DND-41 (cell line): ENCODE measurements around the gene LHX5.

Source experiments
- ATAC-seq: fragments of 200-7000 bp; cut with Tn5 transposase; 3 replicates; pipeline ENCODE4 v1.9.1; 2021; ENCODE audit warnings: low read depth; ENCODE audit not compliant: insufficient read depth
- DNase-seq: peaks from one replicate; pipeline ENCODE4 v3.0.0-alpha.2; 2020
- H2AFZ ChIP-seq: 2 replicates; pipeline ENCODE4 v1.6.0; 2012; ENCODE audit warnings: low read depth, low read length
- H3K27ac ChIP-seq: 2 replicates; pipeline ENCODE4 v1.5.1; 2012; ENCODE audit warnings: low read length, inconsistent platforms
- H3K27me3 ChIP-seq: fragments of 200-600 bp; sonication (generic); 2 replicates; pipeline ENCODE4 v1.6.0; 2012; ENCODE audit warnings: low read length, mild to moderate bottlenecking, inconsistent platforms; ENCODE audit not compliant: insufficient read depth, poor library complexity
- H3K36me3 ChIP-seq: 2 replicates; pipeline ENCODE4 v1.5.1; 2012; ENCODE audit warnings: low read length, inconsistent platforms; ENCODE audit not compliant: insufficient read depth
- H3K4me1 ChIP-seq: 2 replicates; pipeline ENCODE4 v1.5.1; 2012; ENCODE audit warnings: mild to moderate bottlenecking, low read length; ENCODE audit not compliant: insufficient read depth
- H3K4me2 ChIP-seq: 2 replicates; pipeline ENCODE4 v1.6.0; 2012; ENCODE audit warnings: mild to moderate bottlenecking, moderate library complexity, low read length, inconsistent platforms; ENCODE audit not compliant: insufficient read depth
- H3K4me3 ChIP-seq, 2 experiments: fragments of 200-600 bp in 1 of 2; shearing (Covaris generic) in 1 of 2; 2 replicates each; pipeline ENCODE4 v1.5.1; 2012 to 2016; ENCODE audit warnings: inconsistent platforms in 2 of 2, low read length in 2 of 2, mild to moderate bottlenecking in 2 of 2, low read depth in 1 of 2, moderate library complexity in 1 of 2
- H3K79me2 ChIP-seq: 2 replicates; pipeline ENCODE4 v1.6.0; 2012; ENCODE audit warnings: low read length, inconsistent platforms; ENCODE audit not compliant: insufficient read depth
- H3K9ac ChIP-seq: 2 replicates; pipeline ENCODE4 v1.6.0; 2012; ENCODE audit warnings: low read depth, mild to moderate bottlenecking, inconsistent platforms, low read length, moderate library complexity
- H3K9me3 ChIP-seq: 2 replicates; pipeline ENCODE4 v1.5.1; 2012; ENCODE audit warnings: low read length, moderate library complexity, mild to moderate bottlenecking, inconsistent platforms; ENCODE audit not compliant: insufficient read depth, severe bottlenecking
- H4K20me1 ChIP-seq: 2 replicates; pipeline ENCODE4 v1.6.0; 2012; ENCODE audit warnings: low read length; ENCODE audit not compliant: insufficient read depth
- EZH2 ChIP-seq: IDR thresholded peaks from 3 replicates; pipeline ENCODE4 v1.6.1; 2012; ENCODE audit warnings: borderline replicate concordance, low read depth, mild to moderate bottlenecking, moderate library complexity, low read length, inconsistent platforms; ENCODE audit not compliant: severe bottlenecking
- TF ChIP-seq, protein P1 (sequence below): IDR thresholded peaks from 2 replicates; pipeline ENCODE4 v1.5.1; 2012; ENCODE audit warnings: borderline replicate concordance, low read length, moderate library complexity, mild to moderate bottlenecking; ENCODE audit not compliant: poor library complexity, severe bottlenecking; ENCODE audit errors: extremely low read depth

LHX5 gene

DNA sequence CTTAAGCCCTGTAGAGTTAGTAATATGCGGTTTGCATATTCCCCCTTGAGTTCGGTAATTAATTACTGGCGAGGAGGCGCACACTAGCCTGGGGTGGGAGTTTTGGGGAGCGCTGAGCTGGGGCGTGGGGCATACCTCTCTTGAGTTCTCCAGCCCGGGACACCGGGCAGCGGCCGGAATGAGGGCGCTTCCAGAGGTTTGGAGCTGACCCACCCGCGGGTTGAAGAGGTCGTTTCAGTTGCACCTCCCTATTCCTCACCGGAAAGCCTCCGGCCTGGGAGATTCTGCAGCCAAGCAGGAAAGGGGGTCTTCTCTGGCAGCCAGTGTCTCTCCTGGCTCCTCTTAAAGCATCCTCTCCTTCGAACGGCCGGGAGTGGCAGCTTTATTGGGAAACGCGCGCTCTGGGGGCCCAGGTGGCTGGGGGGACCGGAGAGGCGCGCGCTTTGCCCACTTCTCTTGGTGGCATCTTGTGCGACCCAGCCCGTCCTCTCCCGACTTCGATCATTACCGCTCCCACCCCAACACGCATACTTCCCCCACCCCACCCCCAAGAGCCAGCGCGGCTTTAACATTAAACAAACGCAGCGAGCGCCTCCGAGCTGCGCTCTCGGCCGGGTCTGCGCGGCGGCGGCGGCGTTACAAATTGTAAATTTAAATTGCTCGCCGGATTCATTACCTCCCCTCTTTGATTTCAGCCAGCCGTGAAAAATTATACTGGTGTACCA lies 3.9 kb upstream of the LHX5 start:
- TF ChIP-seq, protein P1, sequence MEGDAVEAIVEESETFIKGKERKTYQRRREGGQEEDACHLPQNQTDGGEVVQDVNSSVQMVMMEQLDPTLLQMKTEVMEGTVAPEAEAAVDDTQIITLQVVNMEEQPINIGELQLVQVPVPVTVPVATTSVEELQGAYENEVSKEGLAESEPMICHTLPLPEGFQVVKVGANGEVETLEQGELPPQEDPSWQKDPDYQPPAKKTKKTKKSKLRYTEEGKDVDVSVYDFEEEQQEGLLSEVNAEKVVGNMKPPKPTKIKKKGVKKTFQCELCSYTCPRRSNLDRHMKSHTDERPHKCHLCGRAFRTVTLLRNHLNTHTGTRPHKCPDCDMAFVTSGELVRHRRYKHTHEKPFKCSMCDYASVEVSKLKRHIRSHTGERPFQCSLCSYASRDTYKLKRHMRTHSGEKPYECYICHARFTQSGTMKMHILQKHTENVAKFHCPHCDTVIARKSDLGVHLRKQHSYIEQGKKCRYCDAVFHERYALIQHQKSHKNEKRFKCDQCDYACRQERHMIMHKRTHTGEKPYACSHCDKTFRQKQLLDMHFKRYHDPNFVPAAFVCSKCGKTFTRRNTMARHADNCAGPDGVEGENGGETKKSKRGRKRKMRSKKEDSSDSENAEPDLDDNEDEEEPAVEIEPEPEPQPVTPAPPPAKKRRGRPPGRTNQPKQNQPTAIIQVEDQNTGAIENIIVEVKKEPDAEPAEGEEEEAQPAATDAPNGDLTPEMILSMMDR: no peak
- TF ChIP-seq EZH2: no peak
- H3K36me3 ChIP-seq: no peaks in the 10 kb centered on the region
- no peak overlapping the region for H3K27ac ChIP-seq
- H3K9ac ChIP-seq: no peak overlapping the region
- no peak overlapping the region for H2AFZ ChIP-seq
- no peak overlapping the region for H3K4me2 ChIP-seq
- no peak for ATAC-seq
- 0 out of 2 replicates have a peak, but pooled peaks cover 4% of the 10 kb centered on the region for H4K20me1 ChIP-seq
- H3K79me2 ChIP-seq: no peaks in the 10 kb centered on the region
- H3K4me1 ChIP-seq: no peaks in the 10 kb centered on the region
- no peaks in the 10 kb centered on the region for H3K9me3 ChIP-seq
- H3K4me3 ChIP-seq: no peak overlapping the region
- DNase-seq: no peak
- peaks cover 20% of the 10 kb centered on the region for H3K27me3 ChIP-seq

- no peak overlapping the region for H3K27ac ChIP-seq
- ATAC-seq (no peak), DNase-seq (no peak)
- H2AFZ ChIP-seq: no peak overlapping the region
- no peaks in the 10 kb centered on the region for H3K36me3 ChIP-seq
- H4K20me1 ChIP-seq: 0 out of 2 replicates have a peak, but pooled peaks cover 4% of the 10 kb centered on the region
- no peaks in the 10 kb centered on the region for H3K9me3 ChIP-seq
- H3K4me1 ChIP-seq: no peaks in the 10 kb centered on the region
- no peak for TF ChIP-seq EZH2
- TF ChIP-seq, protein P1: no peak
- H3K4me3 ChIP-seq: no peak overlapping the region
- peaks cover 20% of the 10 kb centered on the region for H3K27me3 ChIP-seq
- H3K79me2 ChIP-seq: no peaks in the 10 kb centered on the region
- no peak overlapping the region for H3K9ac ChIP-seq
- H3K4me2 ChIP-seq: no peak overlapping the region
These were observed 3.2 kb upstream of the LHX5 start for GRCh38 chr12:113474635-113475436.

DNA sequence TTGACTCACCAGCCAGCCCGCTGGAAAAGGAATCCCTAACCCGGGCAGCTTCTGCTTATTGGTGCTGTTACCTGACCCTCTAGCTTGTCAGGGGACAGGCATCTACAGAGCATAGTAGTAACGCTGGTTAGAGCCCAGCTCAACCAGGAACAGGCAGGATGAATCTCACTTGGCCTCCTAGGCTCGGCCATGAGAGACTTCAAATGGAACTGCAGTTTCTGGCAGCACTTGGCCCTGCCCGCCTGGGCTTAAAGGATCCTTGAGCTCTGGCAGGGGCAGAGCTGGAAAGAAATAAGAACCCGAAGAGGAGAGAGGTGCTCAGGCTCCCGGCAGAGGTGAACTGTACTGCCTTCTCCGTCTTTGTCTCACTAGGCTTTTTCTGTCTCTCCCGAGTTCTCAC lies 2.3 kb upstream of the LHX5 start:
- TF ChIP-seq, protein P1: no peak
- no peak for TF ChIP-seq EZH2
- H3K36me3 ChIP-seq: no peaks in the 10 kb centered on the region
- H3K4me1 ChIP-seq: no peaks in the 10 kb centered on the region
- H3K79me2 ChIP-seq: no peaks in the 10 kb centered on the region
- ATAC-seq (no peak), DNase-seq (no peak)
- H3K4me2 ChIP-seq: no peak overlapping the region
- no peaks in the 10 kb centered on the region for H3K9me3 ChIP-seq
- no peak overlapping the region for H2AFZ ChIP-seq
- peaks cover 20% of the 10 kb centered on the region for H3K27me3 ChIP-seq
- no peak overlapping the region for H3K27ac ChIP-seq
- no peak overlapping the region for H3K9ac ChIP-seq
- no peak overlapping the region for H3K4me3 ChIP-seq
- 0 out of 2 replicates have a peak, but pooled peaks cover 4% of the 10 kb centered on the region for H4K20me1 ChIP-seq
